ENCODE data around the gene LGR5.

Gene LGR5

DNA sequence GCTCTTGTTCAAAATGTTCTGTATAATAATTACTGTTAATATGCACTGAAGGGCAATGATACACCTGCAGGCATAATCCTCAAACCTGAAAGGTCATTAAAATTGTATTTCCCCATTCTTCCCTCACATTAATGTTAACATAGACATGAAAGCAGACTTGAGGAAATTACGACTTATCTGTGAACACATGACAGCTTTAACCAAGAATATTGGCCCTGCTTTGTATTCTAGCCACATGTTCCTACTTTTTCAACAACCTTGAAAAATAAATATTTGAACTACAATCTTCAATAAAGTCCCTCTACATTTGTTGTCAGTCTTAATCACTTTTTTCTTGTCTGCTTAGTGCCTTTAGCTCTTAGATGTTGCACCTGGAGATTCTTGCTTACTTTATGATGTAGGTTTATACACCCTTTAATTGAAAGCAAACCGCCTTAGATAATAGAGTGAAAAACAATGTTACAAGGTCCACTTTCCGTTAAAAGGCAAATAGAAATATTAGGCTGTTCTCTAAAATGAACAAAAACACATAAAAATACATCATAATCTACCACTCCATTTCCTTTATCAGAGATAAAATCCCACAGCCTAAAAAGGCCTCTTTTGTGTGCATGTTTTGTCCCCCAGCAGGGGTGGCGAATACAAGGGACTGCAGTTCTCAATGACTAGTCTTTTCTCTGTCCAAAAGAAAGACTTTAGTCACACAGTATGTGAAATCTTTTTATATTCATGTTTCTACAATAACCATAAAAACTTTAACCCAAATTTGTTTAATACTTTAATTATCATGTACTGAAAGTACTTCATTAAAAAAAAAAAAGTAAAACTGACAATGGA, 168.1 kb downstream of the LGR5 start:
- H3K4me3 ChIP-seq (ENCODE audit: low read length in 2 of 2), result no peak overlapping the region
- no peak overlapping the region for H3K27ac ChIP-seq (ENCODE audit: low read depth in 2 of 2, low read length in 2 of 2)
- no peaks in the 10 kb centered on the region for H3K27me3 ChIP-seq (ENCODE audit: control insufficient read depth in 2 of 2, insufficient read depth in 2 of 2, low read length in 2 of 2)
- H3K9me3 ChIP-seq (ENCODE audit: control insufficient read depth in 2 of 2, low read length in 2 of 2), result no peaks in the 10 kb centered on the region
- peaks cover 29 to 46% of the 10 kb centered on the region in 2 donors for H3K36me3 ChIP-seq (ENCODE audit: control insufficient read depth in 2 of 2, insufficient read depth in 2 of 2, low read length in 2 of 2)
- H3K4me1 ChIP-seq (ENCODE audit: control insufficient read depth in 2 of 2, insufficient read depth in 2 of 2, low read length in 2 of 2), result no peaks in the 10 kb centered on the region
- H3K9ac ChIP-seq (ENCODE audit: low read depth in 1 of 2, low read length in 2 of 2), result no peak overlapping the region

GRCh38 chr12:71610031-71610795, 170.6 kb downstream of the LGR5 start:
- Histone ChIP-seq H3K4me1 (ENCODE audit: control insufficient read depth in 2 of 2, insufficient read depth in 2 of 2, low read length in 2 of 2) (no peaks in the 10 kb centered on the region), H3K9ac (ENCODE audit: low read depth in 1 of 2, low read length in 2 of 2) (no peak overlapping the region), H3K36me3 (ENCODE audit: control insufficient read depth in 2 of 2, insufficient read depth in 2 of 2, low read length in 2 of 2) (peaks cover 47 to 62% of the 10 kb centered on the region in 2 donors), H3K9me3 (ENCODE audit: control insufficient read depth in 2 of 2, low read length in 2 of 2) (no peaks in the 10 kb centered on the region), H3K27ac (ENCODE audit: low read depth in 2 of 2, low read length in 2 of 2) (no peak overlapping the region), H3K4me3 (ENCODE audit: low read length in 2 of 2) (no peak overlapping the region), H3K27me3 (ENCODE audit: control insufficient read depth in 2 of 2, insufficient read depth in 2 of 2, low read length in 2 of 2) (no peaks in the 10 kb centered on the region)

GRCh38 chr12:71621938-71622337, 182.3 kb downstream of the LGR5 start:
- Histone ChIP-seq H3K4me3 (ENCODE audit: low read length in 2 of 2) (no peak overlapping the region), H3K9ac (ENCODE audit: low read depth in 1 of 2, low read length in 2 of 2) (no peak overlapping the region), H3K4me1 (ENCODE audit: control insufficient read depth in 2 of 2, insufficient read depth in 2 of 2, low read length in 2 of 2) (peaks cover 0 to 3% of the 10 kb centered on the region in 2 donors), H3K27me3 (ENCODE audit: control insufficient read depth in 2 of 2, insufficient read depth in 2 of 2, low read length in 2 of 2) (no peaks in the 10 kb centered on the region), H3K27ac (ENCODE audit: low read depth in 2 of 2, low read length in 2 of 2) (no peak overlapping the region), H3K9me3 (ENCODE audit: control insufficient read depth in 2 of 2, low read length in 2 of 2) (no peaks in the 10 kb centered on the region), H3K36me3 (ENCODE audit: control insufficient read depth in 2 of 2, insufficient read depth in 2 of 2, low read length in 2 of 2) (peaks cover 69 to 71% of the 10 kb centered on the region in 2 donors)

DNA sequence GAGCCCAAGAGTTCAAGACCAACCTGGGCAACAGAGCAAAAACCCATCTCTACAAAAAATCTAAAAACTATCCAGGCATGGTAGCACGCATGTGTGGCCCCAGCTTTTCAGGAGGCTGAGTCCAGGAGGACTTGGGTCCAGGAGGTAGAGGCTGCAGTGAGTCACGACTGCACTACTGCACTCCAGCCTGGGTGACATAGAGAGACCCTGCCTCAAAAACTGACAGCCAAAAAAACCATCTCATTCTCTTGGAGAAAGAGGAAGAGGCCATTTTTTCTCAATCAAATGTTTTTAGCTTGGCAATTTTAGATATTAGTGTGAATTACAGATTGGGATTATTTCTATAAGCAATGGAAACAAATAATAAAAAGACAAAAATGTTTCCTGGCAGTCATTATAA, 185.9 kb downstream of the LGR5 start:
- no peak overlapping the region for H3K4me3 ChIP-seq (ENCODE audit: low read length in 2 of 2)
- no peaks in the 10 kb centered on the region for H3K9me3 ChIP-seq (ENCODE audit: control insufficient read depth in 2 of 2, low read length in 2 of 2)
- peaks cover 0 to 3% of the 10 kb centered on the region in 2 donors for H3K4me1 ChIP-seq (ENCODE audit: control insufficient read depth in 2 of 2, insufficient read depth in 2 of 2, low read length in 2 of 2)
- H3K27me3 ChIP-seq (ENCODE audit: control insufficient read depth in 2 of 2, insufficient read depth in 2 of 2, low read length in 2 of 2), result no peaks in the 10 kb centered on the region
- H3K27ac ChIP-seq (ENCODE audit: low read depth in 2 of 2, low read length in 2 of 2), result no peak overlapping the region
- no peak overlapping the region for H3K9ac ChIP-seq (ENCODE audit: low read depth in 1 of 2, low read length in 2 of 2)
- peaks cover 69 to 79% of the 10 kb centered on the region in 2 donors for H3K36me3 ChIP-seq (ENCODE audit: control insufficient read depth in 2 of 2, insufficient read depth in 2 of 2, low read length in 2 of 2)

- H3K4me3 ChIP-seq (ENCODE audit: low read length in 2 of 2), result no peak overlapping the region
- peaks cover 0 to 3% of the 10 kb centered on the region in 2 donors for H3K4me1 ChIP-seq (ENCODE audit: control insufficient read depth in 2 of 2, insufficient read depth in 2 of 2, low read length in 2 of 2)
- peaks cover 75 to 79% of the 10 kb centered on the region in 2 donors for H3K36me3 ChIP-seq (ENCODE audit: control insufficient read depth in 2 of 2, insufficient read depth in 2 of 2, low read length in 2 of 2)
- no peaks in the 10 kb centered on the region for H3K9me3 ChIP-seq (ENCODE audit: control insufficient read depth in 2 of 2, low read length in 2 of 2)
- H3K27ac ChIP-seq (ENCODE audit: low read depth in 2 of 2, low read length in 2 of 2), result no peak overlapping the region
- no peaks in the 10 kb centered on the region for H3K27me3 ChIP-seq (ENCODE audit: control insufficient read depth in 2 of 2, insufficient read depth in 2 of 2, low read length in 2 of 2)
- no peak overlapping the region for H3K9ac ChIP-seq (ENCODE audit: low read depth in 1 of 2, low read length in 2 of 2)
These were observed 186.5 kb downstream of the LGR5 start for GRCh38 chr12:71626098-71626497.

DNA sequence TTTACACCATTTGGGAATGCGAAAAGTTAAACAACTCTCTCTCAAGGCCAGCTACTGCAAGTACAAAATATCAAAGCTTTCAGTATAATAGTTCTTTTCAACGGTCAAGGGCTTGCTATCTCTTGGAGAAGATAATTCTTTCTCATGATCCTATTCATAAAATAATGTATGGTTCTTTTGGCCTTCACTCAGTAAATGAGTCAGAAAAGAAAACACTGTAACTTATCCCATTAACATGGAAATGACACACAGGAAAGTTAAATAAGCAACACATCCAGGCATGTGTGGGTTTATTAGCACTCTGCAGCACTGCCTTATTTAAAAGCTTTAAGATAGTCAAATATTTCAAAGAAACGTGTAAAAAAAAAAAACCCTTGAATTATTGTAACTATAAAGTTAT, 187.2 kb downstream of the LGR5 start:
- peaks cover 77 to 82% of the 10 kb centered on the region in 2 donors for H3K36me3 ChIP-seq (ENCODE audit: control insufficient read depth in 2 of 2, insufficient read depth in 2 of 2, low read length in 2 of 2)
- H3K27ac ChIP-seq (ENCODE audit: low read depth in 2 of 2, low read length in 2 of 2), result no peak overlapping the region
- no peaks in the 10 kb centered on the region for H3K27me3 ChIP-seq (ENCODE audit: control insufficient read depth in 2 of 2, insufficient read depth in 2 of 2, low read length in 2 of 2)
- H3K9ac ChIP-seq (ENCODE audit: low read depth in 1 of 2, low read length in 2 of 2), result no peak overlapping the region
- peaks cover 0 to 3% of the 10 kb centered on the region in 2 donors for H3K4me1 ChIP-seq (ENCODE audit: control insufficient read depth in 2 of 2, insufficient read depth in 2 of 2, low read length in 2 of 2)
- no peak overlapping the region for H3K4me3 ChIP-seq (ENCODE audit: low read length in 2 of 2)
- no peaks in the 10 kb centered on the region for H3K9me3 ChIP-seq (ENCODE audit: control insufficient read depth in 2 of 2, low read length in 2 of 2)

DNA sequence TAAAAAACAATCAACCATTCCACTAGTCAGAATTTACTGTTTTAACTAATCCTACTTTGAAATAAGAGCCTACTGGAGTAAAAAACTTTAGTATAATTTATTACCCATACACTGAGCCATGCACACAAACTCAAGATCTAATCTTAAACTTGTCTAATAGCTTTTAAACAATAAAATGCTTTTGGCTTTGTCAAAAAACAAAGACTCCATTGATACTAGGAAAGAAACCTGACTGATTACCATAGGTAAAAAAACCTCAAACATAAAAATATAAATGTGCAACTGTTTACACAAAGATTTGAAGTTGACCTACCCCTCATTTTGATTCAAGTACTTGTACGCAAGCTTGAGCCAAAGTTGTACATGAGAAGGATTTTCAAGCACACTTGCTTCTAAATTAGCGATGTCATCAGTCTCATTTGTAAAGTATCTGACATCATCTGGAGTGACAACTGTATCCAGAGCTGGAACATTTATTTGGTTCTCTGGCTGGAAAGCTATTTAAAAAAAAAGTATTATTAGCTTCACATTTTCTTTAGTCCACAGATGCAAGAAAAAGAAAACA, 187.9 kb downstream of the LGR5 start:
- H3K27me3 ChIP-seq (ENCODE audit: control insufficient read depth in 2 of 2, insufficient read depth in 2 of 2, low read length in 2 of 2), result no peaks in the 10 kb centered on the region
- peaks cover 76 to 82% of the 10 kb centered on the region in 2 donors for H3K36me3 ChIP-seq (ENCODE audit: control insufficient read depth in 2 of 2, insufficient read depth in 2 of 2, low read length in 2 of 2)
- no peak overlapping the region for H3K27ac ChIP-seq (ENCODE audit: low read depth in 2 of 2, low read length in 2 of 2)
- H3K4me1 ChIP-seq (ENCODE audit: control insufficient read depth in 2 of 2, insufficient read depth in 2 of 2, low read length in 2 of 2), result peaks cover 0 to 3% of the 10 kb centered on the region in 2 donors
- no peak overlapping the region for H3K9ac ChIP-seq (ENCODE audit: low read depth in 1 of 2, low read length in 2 of 2)
- H3K4me3 ChIP-seq (ENCODE audit: low read length in 2 of 2), result no peak overlapping the region
- no peaks in the 10 kb centered on the region for H3K9me3 ChIP-seq (ENCODE audit: control insufficient read depth in 2 of 2, low read length in 2 of 2)
